HEK293T (cell line): ENCODE results near the gene ZBTB11.

ENCODE experiments used
- CTCF ChIA-PET: fragments of 350-600 bp; formaldehyde crosslinking; extraction: SDS; loops from one replicate; lab custom pipeline; 2021; ENCODE audit warnings: antibody characterized with exemption, inconsistent platforms; lab: Yijun Ruan, JAX
- POLR2A ChIA-PET: fragments of 350-600 bp; formaldehyde crosslinking; extraction: SDS; loops from one replicate; lab custom pipeline; 2020; ENCODE audit warnings: antibody characterized with exemption, inconsistent platforms; lab: Yijun Ruan, JAX
- DNase-seq: peaks from one replicate; pipeline ENCODE4 v3.0.0; 2012; ENCODE audit warnings: mixed read lengths; ENCODE audit errors: extremely low spot score
- ARNT ChIP-seq: fragments of 450-650 bp; IDR thresholded peaks from 2 replicates; pipeline ENCODE4 v1.6.1; 2017; ENCODE audit warnings: mild to moderate bottlenecking
- BHLHE40 ChIP-seq: fragments of 450-650 bp; IDR thresholded peaks from 2 replicates; pipeline ENCODE4 v1.6.1; 2016; ENCODE audit warnings: mild to moderate bottlenecking, moderate library complexity, borderline replicate concordance
- CTBP1 ChIP-seq: fragments of 450-650 bp; IDR thresholded peaks from 2 replicates; pipeline ENCODE4 v1.6.1; 2016; ENCODE audit warnings: borderline replicate concordance
- ELF4 ChIP-seq: fragments of 450-650 bp; IDR thresholded peaks from 2 replicates; pipeline ENCODE4 v1.6.1; 2017; ENCODE audit warnings: antibody characterized with exemption
- FOXA1 ChIP-seq: fragments of 450-650 bp; IDR thresholded peaks from 2 replicates; pipeline ENCODE4 v1.6.1; 2016; ENCODE audit warnings: mild to moderate bottlenecking
- FOXK2 ChIP-seq: fragments of 450-650 bp; IDR thresholded peaks from 2 replicates; pipeline ENCODE4 v1.6.1; 2016; ENCODE audit warnings: mild to moderate bottlenecking
- FOXM1 ChIP-seq: fragments of 450-650 bp; IDR thresholded peaks from 2 replicates; pipeline ENCODE4 v1.6.1; 2017; ENCODE audit warnings: mild to moderate bottlenecking, borderline replicate concordance
- HDGF ChIP-seq: fragments of 450-650 bp; IDR thresholded peaks from 2 replicates; pipeline ENCODE4 v1.6.1; 2017; ENCODE audit warnings: antibody characterized with exemption, borderline replicate concordance
- L3MBTL2 ChIP-seq: fragments of 450-650 bp; conservative IDR thresholded peaks from 2 replicates; pipeline ENCODE4 v1.6.1; 2016; ENCODE audit warnings: mild to moderate bottlenecking
- LEF1 ChIP-seq: fragments of 450-650 bp; IDR thresholded peaks from 2 replicates; pipeline ENCODE4 v1.6.1; 2017; ENCODE audit warnings: mild to moderate bottlenecking, borderline replicate concordance
- NFRKB ChIP-seq: fragments of 450-650 bp; IDR thresholded peaks from 2 replicates; pipeline ENCODE4 v1.6.1; 2016; ENCODE audit warnings: mild to moderate bottlenecking, moderate library complexity
- PKNOX1 ChIP-seq: fragments of 450-650 bp; IDR thresholded peaks from 2 replicates; pipeline ENCODE4 v1.6.1; 2016
- SP1 ChIP-seq: fragments of 450-650 bp; IDR thresholded peaks from 2 replicates; pipeline ENCODE4 v1.6.1; 2017
- SUZ12 ChIP-seq: fragments of 450-650 bp; IDR thresholded peaks from 2 replicates; pipeline ENCODE4 v1.6.1; 2016; ENCODE audit warnings: mild to moderate bottlenecking
- TARDBP ChIP-seq: fragments of 450-650 bp; IDR thresholded peaks from 2 replicates; pipeline ENCODE4 v1.6.1; 2016
- ZNF384 ChIP-seq: fragments of 450-650 bp; IDR thresholded peaks from 2 replicates; pipeline ENCODE4 v1.6.1; 2016

The ZBTB11 gene

GRCh38 chr3:101690972-101691371 lies 14.0 kb upstream of the ZBTB11 start:
- CTCF ChIA-PET: no interaction called here
- POLR2A ChIA-PET: interaction anchor here (1.0 to 1.9 kb wide), 2 partner anchors 11 to 14 kb away, joined by 3 to 6 read pairs; partner anchors contain the start of gene ZBTB11
- DNase-seq: no peak
- TF ChIP-seq SUZ12 (no peak), FOXA1 (no peak), BHLHE40 (no peak), FOXM1 (no peak), PKNOX1 (no peak), FOXK2 (no peak), CTBP1 (no peak), TARDBP (no peak), HDGF (no peak), LEF1 (no peak)

GRCh38 chr3:101689286-101689685 lies 12.4 kb upstream of the ZBTB11 start:
- no peak for TF ChIP-seq SUZ12
- TF ChIP-seq PKNOX1: no peak
- no peak for TF ChIP-seq BHLHE40
- no peak for TF ChIP-seq ZNF384
- no peak for TF ChIP-seq NFRKB
- no peak for TF ChIP-seq FOXA1
- no peak for TF ChIP-seq FOXK2
- no peak for TF ChIP-seq HDGF
- TF ChIP-seq FOXM1: no peak
- no peak for TF ChIP-seq TARDBP
- no peak for TF ChIP-seq LEF1
- TF ChIP-seq CTBP1: no peak
- ChIA-PET POLR2A (no interaction called here), CTCF (no interaction called here)
- no peak for DNase-seq

GRCh38 chr3:101687142-101687931 lies 10.4 kb upstream of the ZBTB11 start:
- no peak for DNase-seq
- POLR2A ChIA-PET: interaction anchor here (0.6 to 2.9 kb wide), 8 partner anchors 10 to 117 kb away, joined by 3 to 57 read pairs (median 6); partner anchors contain the start of genes CEP97, NXPE3, PCNP and ZBTB11
- CTCF ChIA-PET: no interaction called here
- no peak for TF ChIP-seq CTBP1

- ChIA-PET POLR2A (interaction anchor here (0.9 to 2.9 kb wide), 10 partner anchors 9 to 115 kb away, joined by 3 to 57 read pairs (median 6); partner anchors contain the start of genes CEP97, NXPE3, PCNP and ZBTB11), CTCF (interaction anchor here (0.6 kb wide), 1 partner anchor 9 kb away, joined by 3 read pairs; the partner anchor contains the start of gene ZBTB11)
- DNase-seq: no peak
- TF ChIP-seq L3MBTL2 (no peak), SUZ12 (no peak), HDGF (no peak), LEF1 (no peak), NFRKB (no peak), FOXK2 (no peak), CTBP1 (no peak), SP1 (no peak), ARNT (no peak), ZNF384 (no peak), TARDBP (no peak), FOXM1 (no peak), PKNOX1 (no peak), BHLHE40 (no peak), FOXA1 (no peak), ELF4 (no peak)
Measured at GRCh38 chr3:101685870-101686307, 9.0 kb upstream of the ZBTB11 start.

- ChIA-PET CTCF (interaction anchor here (0.6 kb wide), 1 partner anchor 139 kb away, joined by 4 read pairs; no protein-coding TSS in a partner anchor), POLR2A (interaction anchor here (1.0 to 2.9 kb wide), 5 partner anchors 8 to 111 kb away, joined by 3 to 57 read pairs (median 6); partner anchors contain the start of genes CEP97, PCNP and ZBTB11)
- TF ChIP-seq ARNT: no peak
- no peak for TF ChIP-seq L3MBTL2
- TF ChIP-seq FOXK2: no peak
- no peak for TF ChIP-seq BHLHE40
- no peak for TF ChIP-seq CTBP1
- TF ChIP-seq LEF1: no peak
- no peak for TF ChIP-seq FOXA1
- TF ChIP-seq HDGF: no peak
- TF ChIP-seq ELF4: no peak
- TF ChIP-seq ZNF384: no peak
- no peak for TF ChIP-seq SUZ12
- TF ChIP-seq TARDBP: no peak
- TF ChIP-seq PKNOX1: no peak
- TF ChIP-seq NFRKB: no peak
- TF ChIP-seq FOXM1: no peak
- TF ChIP-seq SP1: no peak
- no peak for DNase-seq
Measured at GRCh38 chr3:101685050-101685400, 8.1 kb upstream of the ZBTB11 start.
